Measurements from ENCODE around the gene STK25. TPM values are rescaled to one million over a fixed set of nuclear protein-coding genes. Genes with fewer than 3 reads are reported as not detected.
A peak's percentile ranks its signal among the peaks of the same experiment; 100 is the strongest.

Gene STK25
- total RNA-seq, 1 donor: 227 TPM

GRCh38 chr2:241550616-241551580 lies 42.5 kb upstream of the STK25 start:
- Histone ChIP-seq H2AFZ (ENCODE audit: low read length) (no peak overlapping the region), H3K79me2 (ENCODE audit: insufficient read depth, low read length) (no peaks in the 10 kb centered on the region), H3K9me3 (ENCODE audit: low read depth, low read length) (no peaks in the 10 kb centered on the region), H3K4me2 (ENCODE audit: insufficient read depth, low read length) (no peak overlapping the region), H3K27me3 (ENCODE audit: insufficient read depth, low read length) (peaks cover 2% of the 10 kb centered on the region), H3K36me3 (ENCODE audit: insufficient read depth, low read length) (no peaks in the 10 kb centered on the region), H3K4me1 (ENCODE audit: insufficient read depth, low read length) (peaks cover 44% of the 10 kb centered on the region), H4K20me1 (ENCODE audit: insufficient read depth, low read length) (no peaks in the 10 kb centered on the region), H3K4me3 (ENCODE audit: insufficient read depth, low read length) (no peak overlapping the region), H3K27ac (ENCODE audit: low read depth, low read length) (no peak overlapping the region)
- TF ChIP-seq CTCF (IDR thresholded peaks at IDR 0.05; ENCODE audit: extremely low read depth, low read depth, low read length): no peak
- peak; percentile 77 for DNase-seq (ENCODE audit: insufficient read length, low spot score, missing footprints)

GRCh38 chr2:241548451-241548835 lies 40.1 kb upstream of the STK25 start:
- Histone ChIP-seq H3K27ac (ENCODE audit: low read depth, low read length) (no peak overlapping the region), H3K4me1 (ENCODE audit: insufficient read depth, low read length) (peaks cover 66% of the 10 kb centered on the region), H3K4me2 (ENCODE audit: insufficient read depth, low read length) (no peak overlapping the region), H3K27me3 (ENCODE audit: insufficient read depth, low read length) (no peaks in the 10 kb centered on the region), H3K9me3 (ENCODE audit: low read depth, low read length) (no peaks in the 10 kb centered on the region), H4K20me1 (ENCODE audit: insufficient read depth, low read length) (no peaks in the 10 kb centered on the region), H3K36me3 (ENCODE audit: insufficient read depth, low read length) (no peaks in the 10 kb centered on the region), H3K79me2 (ENCODE audit: insufficient read depth, low read length) (no peaks in the 10 kb centered on the region), H2AFZ (ENCODE audit: low read length) (no peak overlapping the region), H3K4me3 (ENCODE audit: insufficient read depth, low read length) (no peak overlapping the region)
- no peak for DNase-seq (ENCODE audit: insufficient read length, low spot score, missing footprints)
- TF ChIP-seq CTCF (IDR thresholded peaks at IDR 0.05; ENCODE audit: extremely low read depth, low read depth, low read length): no peak

- H3K9me3 ChIP-seq (ENCODE audit: low read depth, low read length): no peaks in the 10 kb centered on the region
- no peak for TF ChIP-seq CTCF (IDR thresholded peaks at IDR 0.05; ENCODE audit: extremely low read depth, low read depth, low read length)
- no peaks in the 10 kb centered on the region for H3K36me3 ChIP-seq (ENCODE audit: insufficient read depth, low read length)
- peak; percentile 65 for DNase-seq (ENCODE audit: insufficient read length, low spot score, missing footprints)
- peak overlapping the region; percentile 58 for H3K4me2 ChIP-seq (ENCODE audit: insufficient read depth, low read length)
- H3K4me1 ChIP-seq (ENCODE audit: insufficient read depth, low read length): peaks cover 66% of the 10 kb centered on the region
- H3K27me3 ChIP-seq (ENCODE audit: insufficient read depth, low read length): no peaks in the 10 kb centered on the region
- H4K20me1 ChIP-seq (ENCODE audit: insufficient read depth, low read length): no peaks in the 10 kb centered on the region
- H3K79me2 ChIP-seq (ENCODE audit: insufficient read depth, low read length): no peaks in the 10 kb centered on the region
- no peak overlapping the region for H3K4me3 ChIP-seq (ENCODE audit: insufficient read depth, low read length)
- no peak overlapping the region for H2AFZ ChIP-seq (ENCODE audit: low read length)
- H3K27ac ChIP-seq (ENCODE audit: low read depth, low read length): peak overlapping the region; percentile 55
Measured at GRCh38 chr2:241547781-241548450, 39.5 kb upstream of the STK25 start.

All from osteoblast (primary cell).